Gastroesophageal sphincter (tissue), 3 donors: ENCODE data around the gene GMDS.

Experiments used
- POLR2AphosphoS5 ChIP-seq: sonication (generic); formaldehyde crosslinking; IDR thresholded peaks from one replicate; pipeline ENCODE4 v1.6.1; 2017; ENCODE audit warnings: antibody characterized with exemption
- TF ChIP-seq, protein P1 (sequence below), 4 experiments: fragments of 200-600 bp in 2 of 4; fragments of 450-650 bp in 2 of 4; sonication (generic) in 1 of 4; IDR thresholded peaks; one replicate each; pipeline ENCODE4 v1.5.1; 2017 to 2019; ENCODE audit warnings: antibody characterized with exemption in 4 of 4, mild to moderate bottlenecking in 2 of 4, moderate library complexity in 2 of 4

DNA sequence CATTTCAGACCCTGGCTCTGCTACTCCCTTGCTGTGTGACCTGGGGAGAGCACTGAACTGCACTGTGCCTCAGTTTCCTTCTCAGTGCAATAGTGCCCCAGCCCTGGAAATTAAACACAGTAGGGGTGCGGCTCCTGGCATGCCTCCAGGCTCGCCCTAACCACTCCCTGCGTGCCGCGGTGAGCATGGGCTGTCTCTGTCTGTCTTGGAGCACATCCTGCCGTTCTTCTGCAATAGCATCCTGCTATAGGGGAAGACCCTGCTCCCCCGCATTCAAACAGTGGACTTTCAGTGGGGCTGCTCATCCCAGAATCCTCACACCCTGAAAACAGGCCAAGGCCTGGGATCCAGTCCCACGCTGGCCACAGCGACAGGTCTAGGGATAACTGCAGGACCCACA lies 506.2 kb downstream of the GMDS start:
- TF ChIP-seq, protein P1, sequence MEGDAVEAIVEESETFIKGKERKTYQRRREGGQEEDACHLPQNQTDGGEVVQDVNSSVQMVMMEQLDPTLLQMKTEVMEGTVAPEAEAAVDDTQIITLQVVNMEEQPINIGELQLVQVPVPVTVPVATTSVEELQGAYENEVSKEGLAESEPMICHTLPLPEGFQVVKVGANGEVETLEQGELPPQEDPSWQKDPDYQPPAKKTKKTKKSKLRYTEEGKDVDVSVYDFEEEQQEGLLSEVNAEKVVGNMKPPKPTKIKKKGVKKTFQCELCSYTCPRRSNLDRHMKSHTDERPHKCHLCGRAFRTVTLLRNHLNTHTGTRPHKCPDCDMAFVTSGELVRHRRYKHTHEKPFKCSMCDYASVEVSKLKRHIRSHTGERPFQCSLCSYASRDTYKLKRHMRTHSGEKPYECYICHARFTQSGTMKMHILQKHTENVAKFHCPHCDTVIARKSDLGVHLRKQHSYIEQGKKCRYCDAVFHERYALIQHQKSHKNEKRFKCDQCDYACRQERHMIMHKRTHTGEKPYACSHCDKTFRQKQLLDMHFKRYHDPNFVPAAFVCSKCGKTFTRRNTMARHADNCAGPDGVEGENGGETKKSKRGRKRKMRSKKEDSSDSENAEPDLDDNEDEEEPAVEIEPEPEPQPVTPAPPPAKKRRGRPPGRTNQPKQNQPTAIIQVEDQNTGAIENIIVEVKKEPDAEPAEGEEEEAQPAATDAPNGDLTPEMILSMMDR (IDR thresholded peaks at IDR 0.05), result no peak
- no peak for TF ChIP-seq POLR2AphosphoS5
